ENCODE results near the gene RELCH.

Gene RELCH

DNA sequence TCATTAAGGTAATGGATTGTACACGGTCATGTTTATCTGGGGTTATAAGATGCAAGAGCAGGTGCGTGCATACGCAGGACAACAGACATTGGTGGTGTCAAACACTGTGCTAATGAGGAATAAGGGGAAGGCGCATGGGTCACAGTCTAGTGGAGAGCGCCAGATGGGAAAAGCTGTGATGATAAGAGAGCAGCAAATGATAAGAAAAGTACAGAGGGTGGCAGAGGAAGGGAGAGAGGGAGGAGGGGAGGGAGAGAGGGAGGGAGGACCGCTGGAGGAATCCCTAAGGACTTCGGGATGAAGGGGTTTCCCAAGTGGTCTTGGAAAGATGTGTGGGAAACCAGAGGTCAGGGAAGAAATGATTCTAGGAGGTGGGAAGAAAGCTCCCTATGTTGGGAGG is 140.9 kb downstream of the RELCH start:
- Mint-ChIP-seq H3K9me3 (no peaks in the 10 kb centered on the region), H3K27me3 (ENCODE audit: low read depth) (peaks cover 20% of the 10 kb centered on the region), H3K4me1 (ENCODE audit: low read depth) (peaks cover 66% of the 10 kb centered on the region), H3K27ac (peak overlapping the region; percentile 75), H3K36me3 (ENCODE audit: low read depth) (peaks cover 32% of the 10 kb centered on the region), H3K4me3 (peak overlapping the region; percentile 74)
- no peak for DNase-seq (ENCODE audit: low spot score)

DNA sequence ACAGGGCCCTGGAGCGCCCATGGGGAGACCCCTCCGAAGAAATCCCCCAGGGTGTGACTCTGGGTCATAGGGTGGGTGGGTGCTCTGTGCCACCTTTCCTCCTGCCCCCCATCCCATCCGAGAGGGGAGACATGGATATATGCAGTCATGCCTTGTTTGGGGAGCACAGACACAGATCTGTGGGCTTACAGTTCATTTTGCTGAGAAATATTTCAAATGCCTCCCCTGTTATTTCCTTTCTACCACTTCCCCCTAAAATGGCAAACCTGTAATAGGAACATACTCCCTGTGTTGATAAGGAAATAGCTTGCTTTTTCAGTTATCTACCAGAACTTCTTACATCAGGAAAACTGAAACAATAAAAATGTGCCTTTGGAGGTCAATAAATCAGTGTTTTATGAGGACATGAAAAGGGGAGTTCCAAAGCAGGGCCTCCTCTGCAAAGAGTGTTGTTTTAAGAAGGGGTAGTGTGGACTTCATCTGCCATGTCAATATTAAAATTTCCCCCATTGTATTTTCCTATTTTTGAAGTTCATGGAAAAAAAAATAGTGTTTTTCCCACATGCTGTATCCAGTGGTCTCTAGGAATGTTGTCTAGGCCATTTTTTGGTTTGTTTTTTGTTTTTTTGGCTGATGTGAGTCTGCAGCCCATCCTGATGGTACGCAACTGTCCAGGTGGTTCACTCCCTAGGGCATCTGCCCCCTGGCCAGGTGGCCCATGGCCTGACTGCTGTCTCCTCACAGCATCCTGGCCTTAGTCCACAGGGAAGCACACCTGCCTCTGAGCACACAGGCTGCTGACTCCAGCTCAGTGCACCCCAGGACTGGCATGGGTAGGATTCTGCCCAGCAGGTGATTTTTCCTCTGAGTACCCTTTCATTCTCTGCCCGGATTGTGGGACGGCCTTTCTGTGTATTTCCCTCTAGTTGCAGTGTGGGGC is 141.8 kb downstream of the RELCH start:
- Mint-ChIP-seq H3K27ac (peak overlapping the region; percentile 87), H3K4me1 (ENCODE audit: low read depth) (peaks cover 65% of the 10 kb centered on the region), H3K36me3 (ENCODE audit: low read depth) (peaks cover 32% of the 10 kb centered on the region), H3K4me3 (peak overlapping the region; percentile 84), H3K9me3 (no peaks in the 10 kb centered on the region), H3K27me3 (ENCODE audit: low read depth) (peaks cover 11% of the 10 kb centered on the region)
- DNase-seq (ENCODE audit: low spot score): no peak

DNA sequence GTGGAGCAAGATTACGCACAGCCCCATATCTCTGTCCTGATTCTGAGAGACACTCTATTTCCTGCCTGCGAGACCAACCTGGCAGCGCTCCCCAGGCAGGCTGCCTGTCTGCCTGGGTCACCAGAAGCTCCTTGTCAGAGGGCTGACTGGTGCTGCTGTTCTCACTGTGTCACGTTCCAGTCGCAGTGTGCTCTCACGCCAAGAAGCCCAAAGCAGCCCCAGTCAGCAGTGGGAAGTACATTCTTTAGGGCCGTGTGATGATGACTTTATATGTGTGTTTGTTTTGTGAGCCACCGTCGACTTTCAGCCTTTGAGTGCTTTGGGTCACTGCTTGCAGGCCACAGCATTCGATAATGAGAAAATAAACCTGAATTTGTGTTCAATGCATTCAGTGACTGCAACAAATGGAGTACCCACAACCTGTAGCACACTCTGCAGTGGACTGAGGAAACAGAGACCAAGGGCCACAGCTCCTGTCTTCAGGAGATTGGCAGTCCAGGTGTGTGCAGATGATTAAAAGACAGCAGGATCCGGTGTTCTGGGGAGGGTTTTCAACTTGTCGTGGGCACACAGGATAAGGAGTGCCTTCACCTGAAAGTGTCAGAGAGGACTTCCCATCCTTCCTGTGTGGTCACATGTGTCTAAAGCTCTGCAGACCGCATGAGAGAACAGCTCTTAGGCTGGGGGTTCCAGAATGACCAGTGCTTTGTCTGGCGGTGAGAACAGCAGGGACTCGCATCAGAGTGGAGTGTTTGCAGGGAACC is 142.8 kb downstream of the RELCH start:
- peak; percentile 70 for DNase-seq (ENCODE audit: low spot score)
- peaks cover 60% of the 10 kb centered on the region for H3K4me1 Mint-ChIP-seq (ENCODE audit: low read depth)
- no peaks in the 10 kb centered on the region for H3K9me3 Mint-ChIP-seq
- peaks cover 31% of the 10 kb centered on the region for H3K36me3 Mint-ChIP-seq (ENCODE audit: low read depth)
- peak overlapping the region; percentile 87 for H3K27ac Mint-ChIP-seq
- peak overlapping the region; percentile 84 for H3K4me3 Mint-ChIP-seq
- peaks cover 4% of the 10 kb centered on the region for H3K27me3 Mint-ChIP-seq (ENCODE audit: low read depth)

DNA sequence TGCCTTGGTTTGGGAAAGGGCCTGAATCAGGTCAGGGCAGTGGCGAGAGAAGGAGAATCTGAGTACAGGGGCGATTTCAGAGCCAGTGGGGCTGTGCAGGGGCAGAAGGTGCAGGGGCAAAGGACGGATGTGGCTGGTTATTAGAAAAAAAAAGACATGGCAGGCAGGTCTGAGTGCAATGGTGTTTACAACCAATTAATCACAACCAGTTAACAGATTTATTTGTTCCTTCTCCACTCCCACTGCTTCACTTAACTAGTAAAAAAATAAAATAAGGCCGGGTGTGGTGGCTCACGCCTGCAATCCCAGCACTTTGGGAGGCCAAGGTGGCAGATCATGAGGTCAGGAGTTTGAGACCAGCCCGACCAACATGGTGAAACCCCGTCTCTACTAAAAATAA is 143.6 kb downstream of the RELCH start:
- no peaks in the 10 kb centered on the region for H3K9me3 Mint-ChIP-seq
- peak overlapping the region; percentile 87 for H3K27ac Mint-ChIP-seq
- H3K27me3 Mint-ChIP-seq (ENCODE audit: low read depth): peaks cover 4% of the 10 kb centered on the region
- DNase-seq (ENCODE audit: low spot score): no peak
- peak overlapping the region; percentile 84 for H3K4me3 Mint-ChIP-seq
- peaks cover 61% of the 10 kb centered on the region for H3K4me1 Mint-ChIP-seq (ENCODE audit: low read depth)
- H3K36me3 Mint-ChIP-seq (ENCODE audit: low read depth): peaks cover 31% of the 10 kb centered on the region

DNA sequence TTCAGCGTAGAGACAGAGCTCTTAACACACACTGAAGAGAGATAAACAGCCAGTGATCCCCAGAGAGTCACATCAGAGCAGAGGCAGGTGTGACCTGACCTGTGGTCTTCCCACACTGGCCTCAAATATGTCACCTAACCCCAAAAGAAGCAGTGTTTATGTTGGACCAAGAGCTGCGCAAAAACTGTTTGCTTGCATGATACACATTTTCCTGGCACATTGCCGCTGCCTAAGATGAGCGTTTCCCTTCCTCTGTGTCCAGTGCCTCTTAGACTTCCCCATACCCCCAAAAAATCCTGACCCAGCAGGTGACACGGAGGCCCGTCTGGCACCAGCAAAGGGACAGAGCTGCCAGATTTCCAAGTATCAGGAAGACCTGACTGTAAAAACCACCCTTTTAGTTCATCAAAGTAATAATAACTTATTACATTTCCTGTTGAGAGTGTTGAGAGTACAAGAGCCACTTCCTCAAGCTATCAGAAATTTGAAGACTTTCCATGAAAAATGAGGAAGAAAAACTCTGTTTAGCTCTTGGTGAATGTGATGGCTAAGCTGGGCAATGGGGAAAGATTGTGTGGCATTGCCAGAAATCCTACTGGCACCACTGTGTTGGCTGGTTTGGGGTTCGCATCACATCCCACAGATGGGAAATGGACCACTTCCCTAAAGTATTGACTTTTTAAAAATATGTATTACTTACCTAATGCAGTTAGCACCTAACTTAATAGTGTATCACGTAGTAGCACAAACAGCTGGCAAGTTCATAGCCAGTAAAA is 144.7 kb downstream of the RELCH start:
- H3K36me3 Mint-ChIP-seq (ENCODE audit: low read depth): peaks cover 35% of the 10 kb centered on the region
- peaks cover 57% of the 10 kb centered on the region for H3K4me1 Mint-ChIP-seq (ENCODE audit: low read depth)
- H3K4me3 Mint-ChIP-seq: peak overlapping the region; percentile 30
- no peak for DNase-seq (ENCODE audit: low spot score)
- H3K27me3 Mint-ChIP-seq (ENCODE audit: low read depth): no peaks in the 10 kb centered on the region
- H3K27ac Mint-ChIP-seq: peak overlapping the region; percentile 62
- no peaks in the 10 kb centered on the region for H3K9me3 Mint-ChIP-seq

DNA sequence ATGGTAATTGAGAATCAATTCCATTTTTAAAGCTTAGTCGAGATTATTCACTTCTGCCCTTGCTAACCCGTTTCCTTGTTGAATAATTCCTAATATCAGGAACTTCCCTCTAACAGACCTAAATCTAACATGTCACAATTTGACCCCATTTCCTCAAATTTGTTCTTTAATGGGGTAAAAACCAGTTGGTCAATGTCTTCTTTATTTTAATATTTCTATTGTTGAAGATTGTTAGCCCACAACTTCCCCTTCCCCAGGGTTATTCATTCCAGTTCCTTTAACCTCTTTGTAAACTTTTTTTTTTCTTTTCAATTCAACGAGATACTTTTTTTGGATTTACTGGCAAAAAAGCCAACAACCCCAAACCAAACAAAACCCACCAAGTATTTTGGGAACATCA is 145.4 kb downstream of the RELCH start:
- H3K4me3 Mint-ChIP-seq: no peak overlapping the region

DNA sequence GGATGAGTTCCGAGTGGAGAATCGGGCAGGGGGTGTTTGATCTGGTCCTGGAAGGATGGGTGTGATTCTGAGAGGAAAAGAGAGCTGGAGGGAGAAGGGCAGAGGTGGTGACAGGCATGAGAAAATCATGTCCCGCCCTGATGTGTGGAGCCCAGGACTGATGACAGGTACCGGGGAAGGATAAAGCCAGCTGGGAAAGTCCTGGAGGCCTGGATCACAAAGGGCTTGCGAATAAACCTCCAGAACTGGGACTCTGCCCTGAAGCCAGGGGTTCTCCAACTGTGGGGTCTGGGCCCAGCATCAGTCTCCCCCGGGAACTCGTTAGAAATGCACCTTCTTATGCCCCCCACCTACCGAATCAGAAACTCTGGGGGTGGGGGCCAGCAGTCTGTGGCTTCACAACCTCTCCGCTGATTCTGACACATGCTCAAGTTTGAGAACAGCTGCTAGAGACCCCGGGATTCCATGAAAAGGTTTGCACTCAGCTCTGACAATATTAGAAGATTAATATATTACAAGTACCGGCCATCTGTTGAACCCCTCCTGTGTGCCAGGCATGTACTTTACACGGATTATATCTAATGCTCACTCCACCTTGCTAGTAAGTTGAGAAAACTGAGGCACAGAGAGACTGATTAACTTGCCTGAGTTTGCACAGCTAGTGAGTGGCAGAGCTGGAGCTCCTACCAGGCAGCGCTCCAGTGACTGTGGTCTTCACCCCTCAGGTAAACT is 146.1 kb downstream of the RELCH start:
- no peak overlapping the region for H3K27ac Mint-ChIP-seq
- peaks cover 35% of the 10 kb centered on the region for H3K36me3 Mint-ChIP-seq (ENCODE audit: low read depth)
- H3K9me3 Mint-ChIP-seq: no peaks in the 10 kb centered on the region
- no peaks in the 10 kb centered on the region for H3K27me3 Mint-ChIP-seq (ENCODE audit: low read depth)
- no peak for DNase-seq (ENCODE audit: low spot score)
- peaks cover 53% of the 10 kb centered on the region for H3K4me1 Mint-ChIP-seq (ENCODE audit: low read depth)
- H3K4me3 Mint-ChIP-seq: no peak overlapping the region

More for the DNA sequence above, 145.4 kb downstream of the RELCH start:
- Mint-ChIP-seq H3K27ac (no peak overlapping the region), H3K36me3 (ENCODE audit: low read depth) (peaks cover 37% of the 10 kb centered on the region), H3K27me3 (ENCODE audit: low read depth) (no peaks in the 10 kb centered on the region), H3K9me3 (no peaks in the 10 kb centered on the region), H3K4me1 (ENCODE audit: low read depth) (peaks cover 52% of the 10 kb centered on the region)
- DNase-seq (ENCODE audit: low spot score): no peak

DNA sequence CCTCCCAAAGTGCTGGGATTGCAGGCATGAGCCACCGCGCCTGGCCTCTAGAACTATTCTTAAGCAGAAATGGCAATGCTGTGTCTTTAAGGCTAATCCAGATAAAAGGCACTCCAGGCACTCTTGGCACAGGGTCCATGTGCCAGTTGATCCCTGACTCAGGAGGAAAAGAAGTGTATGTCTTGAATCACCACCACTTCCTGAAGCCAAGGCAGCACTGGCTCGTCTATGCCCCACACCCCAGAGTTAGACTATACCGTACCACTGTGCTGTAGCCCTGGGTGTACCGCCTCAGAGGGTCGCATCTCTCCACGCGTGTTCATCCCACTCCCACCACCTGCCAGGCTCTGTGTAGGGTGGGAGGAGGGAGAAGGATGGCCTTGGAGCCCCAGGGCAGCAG is 147.1 kb downstream of the RELCH start:
- peaks cover 53% of the 10 kb centered on the region for H3K4me1 Mint-ChIP-seq (ENCODE audit: low read depth)
- no peak overlapping the region for H3K27ac Mint-ChIP-seq

DNA sequence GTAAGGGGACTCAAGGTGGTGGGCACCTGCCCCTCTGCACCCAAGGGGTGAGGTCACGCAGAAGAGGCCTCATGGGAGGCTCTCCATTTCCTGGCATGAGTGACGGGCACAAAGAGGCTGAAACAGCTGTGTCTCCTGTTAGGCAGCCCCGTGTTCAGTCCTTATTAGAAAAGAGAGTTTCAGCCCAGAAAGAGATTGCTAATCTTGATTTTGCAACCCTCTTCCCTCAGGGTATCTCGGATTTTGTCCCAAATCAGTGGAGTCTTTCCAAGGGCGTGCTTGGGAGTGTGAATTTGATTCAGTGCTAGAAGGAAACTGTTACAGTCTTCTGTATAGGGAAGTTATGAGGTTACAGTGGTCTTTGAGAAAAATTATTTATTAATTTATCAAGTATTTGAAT is 148.4 kb downstream of the RELCH start:
- H3K27ac Mint-ChIP-seq: no peak overlapping the region
- peaks cover 49% of the 10 kb centered on the region for H3K4me1 Mint-ChIP-seq (ENCODE audit: low read depth)
- no peaks in the 10 kb centered on the region for H3K9me3 Mint-ChIP-seq
- H3K27me3 Mint-ChIP-seq (ENCODE audit: low read depth): no peaks in the 10 kb centered on the region
- DNase-seq (ENCODE audit: low spot score): no peak
- H3K36me3 Mint-ChIP-seq (ENCODE audit: low read depth): peaks cover 30% of the 10 kb centered on the region
- no peak overlapping the region for H3K4me3 Mint-ChIP-seq

More for the DNA sequence above, 147.1 kb downstream of the RELCH start:
- no peaks in the 10 kb centered on the region for H3K9me3 Mint-ChIP-seq
- no peak overlapping the region for H3K4me3 Mint-ChIP-seq
- H3K27me3 Mint-ChIP-seq (ENCODE audit: low read depth): no peaks in the 10 kb centered on the region
- H3K36me3 Mint-ChIP-seq (ENCODE audit: low read depth): peaks cover 38% of the 10 kb centered on the region
- no peak for DNase-seq (ENCODE audit: low spot score)

DNA sequence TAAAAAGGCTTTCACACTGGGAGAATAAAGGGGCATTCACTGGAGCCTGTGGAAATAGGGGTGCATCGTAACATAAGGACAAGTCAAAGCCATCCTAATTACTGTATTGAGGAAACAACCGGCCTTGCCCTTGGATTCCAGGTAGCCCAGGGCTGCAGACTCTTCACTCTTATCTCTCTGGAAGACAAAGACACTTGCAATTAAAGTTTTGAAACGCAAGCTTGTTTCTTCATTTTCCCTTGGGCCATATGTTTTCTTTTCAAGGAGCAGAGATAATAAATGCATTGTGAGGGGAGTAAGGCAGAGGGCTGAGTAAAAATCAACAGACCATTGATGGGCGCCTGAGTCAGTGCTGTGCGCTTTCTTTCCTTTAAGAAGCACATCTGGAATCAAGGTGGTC is 149.6 kb downstream of the RELCH start:
- no peaks in the 10 kb centered on the region for H3K27me3 Mint-ChIP-seq (ENCODE audit: low read depth)
- H3K4me3 Mint-ChIP-seq: no peak overlapping the region
- H3K36me3 Mint-ChIP-seq (ENCODE audit: low read depth): peaks cover 36% of the 10 kb centered on the region
- no peak for DNase-seq (ENCODE audit: low spot score)
- H3K27ac Mint-ChIP-seq: peak overlapping the region; percentile 16
- peaks cover 51% of the 10 kb centered on the region for H3K4me1 Mint-ChIP-seq (ENCODE audit: low read depth)
- H3K9me3 Mint-ChIP-seq: no peaks in the 10 kb centered on the region

DNA sequence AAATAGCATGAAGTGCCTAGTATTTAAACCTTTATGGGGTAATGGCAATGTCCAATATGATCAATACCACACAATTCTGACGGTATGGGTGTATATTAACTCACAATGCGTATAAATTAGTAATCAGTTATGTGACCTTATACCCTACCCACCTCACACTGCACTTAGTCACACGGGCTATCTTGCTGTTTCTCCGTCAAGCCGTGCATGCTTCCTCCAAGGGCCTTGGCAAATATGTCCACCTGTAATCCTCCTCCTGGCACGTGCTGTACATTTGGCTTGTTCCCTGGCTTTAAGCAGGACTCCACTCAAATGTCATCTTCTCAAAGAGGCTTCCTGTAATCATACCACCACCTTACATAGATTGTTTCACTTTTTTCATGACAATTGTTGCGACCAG is 150.3 kb downstream of the RELCH start:
- no peaks in the 10 kb centered on the region for H3K27me3 Mint-ChIP-seq (ENCODE audit: low read depth)
- peaks cover 34% of the 10 kb centered on the region for H3K36me3 Mint-ChIP-seq (ENCODE audit: low read depth)
- H3K4me1 Mint-ChIP-seq (ENCODE audit: low read depth): peaks cover 46% of the 10 kb centered on the region

DNA sequence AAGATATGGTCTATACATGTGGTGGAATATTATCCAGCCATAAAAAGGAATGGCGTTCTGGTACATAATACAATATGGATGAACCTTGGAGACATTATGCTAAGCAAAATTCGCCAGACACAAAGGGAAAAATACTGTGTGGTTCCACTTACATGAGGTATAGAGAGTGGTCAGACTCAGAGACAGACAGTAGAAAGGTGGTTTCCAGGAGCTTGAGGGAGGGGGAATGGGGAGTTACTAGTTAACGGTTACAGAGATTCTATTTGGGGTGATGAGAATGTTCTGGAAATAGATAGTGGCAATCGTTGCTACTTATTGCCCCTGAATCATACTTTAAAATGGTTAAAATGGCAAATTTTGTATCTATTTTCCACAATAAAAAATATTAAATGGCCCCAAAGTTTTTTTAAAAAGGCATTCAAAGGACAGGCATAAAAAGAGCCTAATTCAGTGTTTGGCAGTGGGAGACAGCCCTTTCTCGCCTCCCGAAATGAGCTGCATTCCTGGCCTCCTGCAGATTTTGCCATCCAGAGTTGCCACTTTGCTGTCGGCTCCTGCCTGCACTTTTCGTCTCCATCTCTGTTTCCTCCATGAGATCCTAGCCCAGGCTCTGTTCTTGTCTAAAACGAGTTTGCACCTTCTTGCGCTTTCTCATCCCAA is 151.5 kb downstream of the RELCH start:
- H3K4me1 Mint-ChIP-seq (ENCODE audit: low read depth): peaks cover 57% of the 10 kb centered on the region
- no peaks in the 10 kb centered on the region for H3K27me3 Mint-ChIP-seq (ENCODE audit: low read depth)
- H3K9me3 Mint-ChIP-seq: no peaks in the 10 kb centered on the region
- peak overlapping the region; percentile 80 for H3K4me3 Mint-ChIP-seq
- no peak for DNase-seq (ENCODE audit: low spot score)
- peaks cover 40% of the 10 kb centered on the region for H3K36me3 Mint-ChIP-seq (ENCODE audit: low read depth)
- peak overlapping the region; percentile 95 for H3K27ac Mint-ChIP-seq

More for the DNA sequence above, 150.3 kb downstream of the RELCH start:
- Mint-ChIP-seq H3K27ac (no peak overlapping the region), H3K4me3 (no peak overlapping the region), H3K9me3 (no peaks in the 10 kb centered on the region)
- DNase-seq (ENCODE audit: low spot score): no peak

All from T-helper 2 cell treated with Interferon-gamma antibody and Interleukin-4, amounts not matched to agents 5 μg/mL and 100 μg/mL, for 36 hours (primary cell).